OCI-LY7 (cell line): Measurements from ENCODE around the gene STAMBP.

ENCODE experiments used
- CTCF ChIP-seq: fragments of 200-600 bp; sonication (generic); conservative IDR thresholded peaks from 2 replicates; pipeline ENCODE4 v1.5.1; 2014; ENCODE audit warnings: mild to moderate bottlenecking, antibody characterized with exemption, low read length, moderate library complexity, mixed read lengths
- EZH2phosphoT487 ChIP-seq: fragments of 200-600 bp; sonication (generic); IDR thresholded peaks from 2 replicates; pipeline ENCODE4 v1.6.1; 2018; ENCODE audit warnings: low read depth, borderline replicate concordance, mild to moderate bottlenecking, mixed run types, antibody characterized with exemption, low read length, moderate library complexity, mixed read lengths

GRCh38 chr2:73917696-73918207, 89.0 kb downstream of the STAMBP start:
- TF ChIP-seq CTCF (no peak), EZH2phosphoT487 (no peak)
